Measurements from ENCODE around the gene CXCR1.
A peak's percentile ranks its signal among the peaks of the same experiment; 100 is the strongest.
"Not testable (repeated sequence)": the region's sequence is repeated elsewhere in the genome, so short reads cannot be mapped to it uniquely, and the experiment has no call there.

CXCR1 gene

GRCh38 chr2:218166791-218167190 lies at the start of gene CXCR1:
TSS of gene CXCR1 (minus strand) at chr2:218166962. CDS start at chr2:218165211, 1,751 bp downstream.
- DNase-seq (ENCODE audit: low read depth in 2 of 2): no peak

GRCh38 chr2:218216336-218216673 lies 49.5 kb upstream of the CXCR1 start:
- no peak for DNase-seq (ENCODE audit: low read depth in 2 of 2)

GRCh38 chr2:218214116-218214515 lies 47.4 kb upstream of the CXCR1 start:
- no peak for DNase-seq (ENCODE audit: low read depth in 2 of 2)

GRCh38 chr2:218209078-218209477 lies 42.3 kb upstream of the CXCR1 start:
- DNase-seq (ENCODE audit: low read depth in 2 of 2): no peak

- no peak for DNase-seq (ENCODE audit: low read depth in 2 of 2)
Observed at GRCh38 chr2:218202266-218202665, 35.5 kb upstream of the CXCR1 start.

GRCh38 chr2:218196974-218197373 lies 30.2 kb upstream of the CXCR1 start:
- no peak for DNase-seq (ENCODE audit: low read depth in 2 of 2)

- no peak for DNase-seq (ENCODE audit: low read depth in 2 of 2)
Observed at GRCh38 chr2:218194880-218195279, 28.1 kb upstream of the CXCR1 start.

- no peak for DNase-seq (ENCODE audit: low read depth in 2 of 2)
Observed at GRCh38 chr2:218193701-218194100, 26.9 kb upstream of the CXCR1 start.

- DNase-seq (ENCODE audit: low read depth in 2 of 2): no peak
Observed at GRCh38 chr2:218192902-218193430, 26.2 kb upstream of the CXCR1 start.

- no peak for DNase-seq (ENCODE audit: low read depth in 2 of 2)
Observed at GRCh38 chr2:218188528-218188927, 21.8 kb upstream of the CXCR1 start.

- no peak for DNase-seq (ENCODE audit: low read depth in 2 of 2)
Observed at GRCh38 chr2:218187296-218188015, 20.7 kb upstream of the CXCR1 start.

GRCh38 chr2:218186876-218187275 lies 20.1 kb upstream of the CXCR1 start:
- DNase-seq (ENCODE audit: low read depth in 2 of 2): no peak

GRCh38 chr2:218186355-218186766 lies 19.6 kb upstream of the CXCR1 start:
- DNase-seq (ENCODE audit: low read depth in 2 of 2): peak; percentile 22 to 34

GRCh38 chr2:218184331-218184730 lies 17.6 kb upstream of the CXCR1 start:
- DNase-seq (ENCODE audit: low read depth in 2 of 2): no peak

- DNase-seq (ENCODE audit: low read depth in 2 of 2): no peak
Observed at GRCh38 chr2:218180467-218181114, 13.8 kb upstream of the CXCR1 start.

- DNase-seq (ENCODE audit: low read depth in 2 of 2): no peak
Observed at GRCh38 chr2:218179782-218180181, 13.0 kb upstream of the CXCR1 start.

GRCh38 chr2:218172845-218173244 lies 6.1 kb upstream of the CXCR1 start:
- DNase-seq (ENCODE audit: low read depth in 2 of 2): no peak

GRCh38 chr2:218171744-218172143 lies 5.0 kb upstream of the CXCR1 start:
- not testable (repeated sequence) for DNase-seq (ENCODE audit: low read depth in 2 of 2)

GRCh38 chr2:218169757-218170546 lies 3.2 kb upstream of the CXCR1 start:
- no peak for DNase-seq (ENCODE audit: low read depth in 2 of 2)

GRCh38 chr2:218168635-218169462 lies 2.1 kb upstream of the CXCR1 start:
- peak; percentile 2 to 4 for DNase-seq (ENCODE audit: low read depth in 2 of 2)

- DNase-seq (ENCODE audit: low read depth in 2 of 2): no peak
Observed at GRCh38 chr2:218168016-218168415, 1.3 kb upstream of the CXCR1 start.

- no peak for DNase-seq (ENCODE audit: low read depth in 2 of 2)
Observed at GRCh38 chr2:218162814-218163213, 3.9 kb downstream of the CXCR1 start.
